ENCODE data around the gene DOK5. TPM values are rescaled to one million over a fixed set of nuclear protein-coding genes. Genes with fewer than 3 reads are reported as not detected.

Gene DOK5
- total and polyA plus RNA-seq, 9 of the 15 experiments (the other 6 are each of a cell fraction or from before 2014, with no cell fraction given): not detected

DNA sequence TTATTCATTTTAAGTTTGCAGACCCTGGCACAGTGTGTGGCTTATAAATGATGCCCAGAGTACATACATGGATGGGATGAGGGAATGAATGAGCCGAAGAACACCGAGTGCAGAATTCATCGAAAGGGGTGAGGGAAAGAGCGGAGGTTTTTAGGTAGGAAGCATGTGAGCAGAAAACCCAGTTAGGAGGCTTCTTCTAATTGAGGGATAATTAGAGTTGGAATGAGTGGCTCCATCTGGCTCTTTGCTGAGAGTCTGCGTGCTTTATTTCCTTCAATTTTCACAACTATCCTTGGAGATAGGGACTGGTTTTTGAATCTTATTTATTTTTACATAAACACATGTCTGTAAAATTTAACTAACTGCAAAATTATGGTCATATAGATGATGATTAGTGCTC is 150.7 kb downstream of the DOK5 start (continued):
- TF ChIP-seq E2F4 (CRISPR knock-in tag; IDR thresholded peaks at IDR 0.05; ENCODE audit: low read depth): no peak
- TF ChIP-seq ZNF699 (CRISPR knock-in tag; IDR thresholded peaks at IDR 0.05; ENCODE audit: insufficient replicate concordance): no peak

GRCh38 chr20:54629632-54630031 is 154.2 kb downstream of the DOK5 start:
- no TSS peak for BruUV-seq (replicated peaks)
- H3K4me3 ChIP-seq: no peak overlapping the region
- TF ChIP-seq EP300 (IDR thresholded peaks at IDR 0.05; ENCODE audit: low read length): no peak
- no peak for TF ChIP-seq SMC3 (conservative IDR thresholded peaks at IDR 0.05; ENCODE audit: insufficient read depth, low read depth, low read length)
- TF ChIP-seq, protein P1, sequence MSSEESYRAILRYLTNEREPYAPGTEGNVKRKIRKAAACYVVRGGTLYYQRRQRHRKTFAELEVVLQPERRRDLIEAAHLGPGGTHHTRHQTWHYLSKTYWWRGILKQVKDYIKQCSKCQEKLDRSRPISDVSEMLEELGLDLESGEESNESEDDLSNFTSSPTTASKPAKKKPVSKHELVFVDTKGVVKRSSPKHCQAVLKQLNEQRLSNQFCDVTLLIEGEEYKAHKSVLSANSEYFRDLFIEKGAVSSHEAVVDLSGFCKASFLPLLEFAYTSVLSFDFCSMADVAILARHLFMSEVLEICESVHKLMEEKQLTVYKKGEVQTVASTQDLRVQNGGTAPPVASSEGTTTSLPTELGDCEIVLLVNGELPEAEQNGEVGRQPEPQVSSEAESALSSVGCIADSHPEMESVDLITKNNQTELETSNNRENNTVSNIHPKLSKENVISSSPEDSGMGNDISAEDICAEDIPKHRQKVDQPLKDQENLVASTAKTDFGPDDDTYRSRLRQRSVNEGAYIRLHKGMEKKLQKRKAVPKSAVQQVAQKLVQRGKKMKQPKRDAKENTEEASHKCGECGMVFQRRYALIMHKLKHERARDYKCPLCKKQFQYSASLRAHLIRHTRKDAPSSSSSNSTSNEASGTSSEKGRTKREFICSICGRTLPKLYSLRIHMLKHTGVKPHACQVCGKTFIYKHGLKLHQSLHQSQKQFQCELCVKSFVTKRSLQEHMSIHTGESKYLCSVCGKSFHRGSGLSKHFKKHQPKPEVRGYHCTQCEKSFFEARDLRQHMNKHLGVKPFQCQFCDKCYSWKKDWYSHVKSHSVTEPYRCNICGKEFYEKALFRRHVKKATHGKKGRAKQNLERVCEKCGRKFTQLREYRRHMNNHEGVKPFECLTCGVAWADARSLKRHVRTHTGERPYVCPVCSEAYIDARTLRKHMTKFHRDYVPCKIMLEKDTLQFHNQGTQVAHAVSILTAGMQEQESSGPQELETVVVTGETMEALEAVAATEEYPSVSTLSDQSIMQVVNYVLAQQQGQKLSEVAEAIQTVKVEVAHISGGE (CRISPR knock-in tag; IDR thresholded peaks at IDR 0.05): peak in 1 of 3 experiments; percentile 55; a peak in 1 of 6 replicates
- no peak for DNase-seq (ENCODE audit: extremely low read depth in 1 of 4, low spot score in 3 of 4)
- ATAC-seq: no peak
- ChIA-PET CTCF (ENCODE audit: low intra/inter-chr PET ratio) (no interaction called here), POLR2A (no interaction called here)
- FAIRE-seq: no peak
- H3K9ac ChIP-seq (ENCODE audit: insufficient read depth in 1 of 2, low read depth in 2 of 2, low read length in 2 of 2): no peak overlapping the region
- H3K9me3 ChIP-seq (replicated peaks; ENCODE audit: control insufficient read depth, insufficient read depth, low read depth, low read length): no peaks in the 10 kb centered on the region
- in situ Hi-C loops (cut with MboI): loop anchor here (25.0 kb wide), 1 partner anchor 667 kb away; no protein-coding TSS in a partner anchor
- intact Hi-C loops (cut with micrococcal nuclease): no loop called here
- H4K20me1 ChIP-seq (replicated peaks; ENCODE audit: control insufficient read depth, insufficient read depth, low read length): no peaks in the 10 kb centered on the region
- H3K4me2 ChIP-seq (ENCODE audit: insufficient read depth, low read length): no peak overlapping the region
- no peak overlapping the region for H2AFZ ChIP-seq (ENCODE audit: low read depth, low read length)
- no peaks in the 10 kb centered on the region for H3K27me3 ChIP-seq (ENCODE audit: control insufficient read depth in 2 of 2, insufficient read depth in 2 of 2, low read length in 2 of 2)
- WGBS (ENCODE audit: insufficient coverage, low coverage, missing lambda C conversion rate): 2% methylated on average over 4 of the region's 4 CpGs
- no peaks in the 10 kb centered on the region for H3K4me1 ChIP-seq (replicated peaks in 1 of 2; ENCODE audit: control insufficient read depth in 2 of 2, insufficient read depth in 2 of 2, low read length in 2 of 2)
- no peaks in the 10 kb centered on the region for H3K9me1 ChIP-seq (ENCODE audit: control insufficient read depth, insufficient read depth, low read length)
- H3K27ac ChIP-seq (ENCODE audit: extremely low read depth, low read depth, low read length): no peak overlapping the region
- H3K79me2 ChIP-seq (ENCODE audit: control insufficient read depth, insufficient read depth, low read length): no peaks in the 10 kb centered on the region
- H3K36me3 ChIP-seq (ENCODE audit: control insufficient read depth, insufficient read depth, low read length): no peaks in the 10 kb centered on the region

All from K562 (cell line).